A673 (cell line): ENCODE results near the gene CD300A. TPM values are rescaled to one million over a fixed set of nuclear protein-coding genes. Genes with fewer than 3 reads are reported as not detected.

Source experiments
- BruUV-seq: library from RNA; stranded (reverse); fragments of 400-500 nt; replicated peaks from 2 replicates; lab custom pipeline; 2021; lab: Mats Ljungman, UMichigan
- CTCF ChIA-PET: fragments of 300-600 bp; sonication (Branson Sonifier 250); formaldehyde crosslinking; loops from one replicate; lab custom pipeline; 2022; ENCODE audit warnings: antibody characterized with exemption; lab: Charles Lee
- POLR2A ChIA-PET: fragments of 300-600 bp; sonication (Branson Sonifier 250); formaldehyde crosslinking; loops from one replicate; lab custom pipeline; 2022; ENCODE audit warnings: antibody characterized with exemption; ENCODE audit not compliant: low non-redundant PET; lab: Charles Lee
- DNase-seq: peaks from one replicate; pipeline ENCODE4 v3.0.0-alpha.2; 2015; ENCODE audit warnings: low spot score
- H3K27ac ChIP-seq: fragments of 200-600 bp; sonication (generic); 2 replicates; pipeline ENCODE4 v1.5.1; 2016; ENCODE audit warnings: mixed run types, low read depth, mild to moderate bottlenecking, mixed read lengths, antibody characterized with exemption, low read length; ENCODE audit not compliant: poor library complexity, severe bottlenecking
- H3K27me3 ChIP-seq: fragments of 200-600 bp; sonication (generic); replicated peaks from 2 replicates; pipeline ENCODE4 v1.6.1; 2017; ENCODE audit warnings: mixed run types, low read depth, mild to moderate bottlenecking, mixed read lengths, antibody characterized with exemption, low read length; ENCODE audit not compliant: insufficient read depth, poor library complexity
- H3K36me3 ChIP-seq: fragments of 200-600 bp; sonication (generic); 2 replicates; pipeline ENCODE4 v1.6.1; 2016; ENCODE audit warnings: mixed run types, mild to moderate bottlenecking, mixed read lengths, antibody characterized with exemption, low read length; ENCODE audit not compliant: insufficient read depth, poor library complexity, severe bottlenecking
- H3K4me1 ChIP-seq: fragments of 200-600 bp; sonication (generic); 2 replicates; pipeline ENCODE4 v1.6.1; 2017; ENCODE audit warnings: mixed run types, mild to moderate bottlenecking, mixed read lengths, antibody characterized with exemption, low read length; ENCODE audit not compliant: insufficient read depth, poor library complexity, severe bottlenecking
- H3K4me3 ChIP-seq: fragments of 200-600 bp; sonication (generic); 2 replicates; pipeline ENCODE4 v1.5.1; 2016; ENCODE audit warnings: low read depth, mixed run types, mild to moderate bottlenecking, mixed read lengths, low read length; ENCODE audit not compliant: poor library complexity, severe bottlenecking
- H3K9me3 ChIP-seq: fragments of 200-600 bp; sonication (generic); 2 replicates; pipeline ENCODE4 v1.6.1; 2016; ENCODE audit warnings: mixed run types, low read depth, mild to moderate bottlenecking, mixed read lengths, antibody characterized with exemption, low read length; ENCODE audit not compliant: poor library complexity, severe bottlenecking
- CTCF ChIP-seq: fragments of 300-800, 200-600 bp; sonication (generic); conservative IDR thresholded peaks from 2 replicates; pipeline ENCODE4 v1.5.1; 2017; ENCODE audit warnings: low read depth, mild to moderate bottlenecking, antibody characterized with exemption, low read length, moderate library complexity, mixed read lengths
- EZH2 ChIP-seq: fragments of 200-600 bp; sonication (generic); IDR thresholded peaks from 2 replicates; pipeline ENCODE4 v1.6.1; 2017; ENCODE audit warnings: borderline replicate concordance, low read depth, mild to moderate bottlenecking, mixed read lengths, antibody characterized with exemption, low read length; ENCODE audit not compliant: poor library complexity, severe bottlenecking
- intact Hi-C: fragments of 100-400 bp; cut with micrococcal nuclease; formaldehyde crosslinking; loops from one replicate; pipeline ENCODE4 v1.10.0; 2022; ENCODE audit not compliant: unreplicated experiment
- total RNA-seq: library from RNA; stranded (reverse); gene quantifications from 2 replicates; pipeline ENCODE4 v1.2.3, GENCODE V29; 2021

Gene CD300A
- total RNA-seq, 1 experiment from 2014 or later, result not detected

- no peak overlapping the region for H3K4me3 ChIP-seq
- intact Hi-C loops, result loop anchor here (10.0 kb wide), 1 partner anchor 235 kb away; the partner anchor contains the start of gene TTYH2
- DNase-seq, result no peak
- H3K4me1 ChIP-seq, result peaks cover 32% of the 10 kb centered on the region
- H3K36me3 ChIP-seq, result no peaks in the 10 kb centered on the region
- H3K9me3 ChIP-seq, result no peaks in the 10 kb centered on the region
- no peak overlapping the region for H3K27ac ChIP-seq
- POLR2A ChIA-PET, result no interaction called here
- H3K27me3 ChIP-seq, result no peaks in the 10 kb centered on the region
- BruUV-seq, result no TSS peak
- TF ChIP-seq EZH2, result no peak
- TF ChIP-seq CTCF, result no peak
- CTCF ChIA-PET, result no interaction called here
Observed at GRCh38 chr17:74450231-74450630, 16.2 kb upstream of the CD300A start.

GRCh38 chr17:74450925-74451403 is 15.5 kb upstream of the CD300A start:
- POLR2A ChIA-PET, result no interaction called here
- intact Hi-C loops, result loop anchor here (10.0 kb wide), 1 partner anchor 236 kb away; the partner anchor contains the start of gene TTYH2

GRCh38 chr17:74451557-74451956 is 14.9 kb upstream of the CD300A start:
- no peak for TF ChIP-seq EZH2
- no peak for TF ChIP-seq CTCF
- ChIA-PET CTCF (no interaction called here), POLR2A (no interaction called here)
- Histone ChIP-seq H3K27ac (no peak overlapping the region), H3K4me1 (peaks cover 43% of the 10 kb centered on the region), H3K4me3 (no peak overlapping the region), H3K36me3 (no peaks in the 10 kb centered on the region), H3K9me3 (no peaks in the 10 kb centered on the region), H3K27me3 (no peaks in the 10 kb centered on the region)
- DNase-seq, result no peak
- intact Hi-C loops, result loop anchor here (10.0 kb wide), 1 partner anchor 237 kb away; the partner anchor contains the start of gene TTYH2
- BruUV-seq, result no TSS peak

More at GRCh38 chr17:74450925-74451403, 15.5 kb upstream of the CD300A start:
- no peak for TF ChIP-seq CTCF
- no peak for TF ChIP-seq EZH2
- Histone ChIP-seq H3K4me3 (no peak overlapping the region), H3K36me3 (no peaks in the 10 kb centered on the region), H3K9me3 (no peaks in the 10 kb centered on the region), H3K27me3 (no peaks in the 10 kb centered on the region), H3K27ac (no peak overlapping the region), H3K4me1 (peaks cover 40% of the 10 kb centered on the region)
- DNase-seq, result no peak
- CTCF ChIA-PET, result no interaction called here
- no TSS peak for BruUV-seq
